ENCODE data around the gene ADGRV1.

ADGRV1 gene

DNA sequence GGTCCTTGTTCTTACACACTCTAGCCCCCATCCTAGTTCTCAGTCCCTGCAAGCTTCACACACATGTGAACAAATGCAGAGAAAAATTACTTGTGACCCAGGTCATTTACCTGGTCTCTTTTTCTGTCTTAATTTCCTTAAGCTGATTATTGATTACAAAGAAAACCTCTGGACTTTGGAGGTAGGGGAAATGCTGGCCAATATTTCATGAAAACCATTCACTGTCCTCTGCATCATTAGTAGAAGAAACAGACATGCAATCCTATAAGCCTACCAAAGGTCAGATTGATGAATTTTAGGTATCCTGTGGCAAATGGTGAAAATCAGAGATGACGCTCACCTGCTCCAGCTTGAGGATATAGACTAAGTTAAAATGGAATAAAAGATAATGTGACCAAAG is 457.7 kb downstream of the ADGRV1 start:
- TF ChIP-seq, protein P1, sequence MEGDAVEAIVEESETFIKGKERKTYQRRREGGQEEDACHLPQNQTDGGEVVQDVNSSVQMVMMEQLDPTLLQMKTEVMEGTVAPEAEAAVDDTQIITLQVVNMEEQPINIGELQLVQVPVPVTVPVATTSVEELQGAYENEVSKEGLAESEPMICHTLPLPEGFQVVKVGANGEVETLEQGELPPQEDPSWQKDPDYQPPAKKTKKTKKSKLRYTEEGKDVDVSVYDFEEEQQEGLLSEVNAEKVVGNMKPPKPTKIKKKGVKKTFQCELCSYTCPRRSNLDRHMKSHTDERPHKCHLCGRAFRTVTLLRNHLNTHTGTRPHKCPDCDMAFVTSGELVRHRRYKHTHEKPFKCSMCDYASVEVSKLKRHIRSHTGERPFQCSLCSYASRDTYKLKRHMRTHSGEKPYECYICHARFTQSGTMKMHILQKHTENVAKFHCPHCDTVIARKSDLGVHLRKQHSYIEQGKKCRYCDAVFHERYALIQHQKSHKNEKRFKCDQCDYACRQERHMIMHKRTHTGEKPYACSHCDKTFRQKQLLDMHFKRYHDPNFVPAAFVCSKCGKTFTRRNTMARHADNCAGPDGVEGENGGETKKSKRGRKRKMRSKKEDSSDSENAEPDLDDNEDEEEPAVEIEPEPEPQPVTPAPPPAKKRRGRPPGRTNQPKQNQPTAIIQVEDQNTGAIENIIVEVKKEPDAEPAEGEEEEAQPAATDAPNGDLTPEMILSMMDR (IDR thresholded peaks at IDR 0.05; ENCODE audit: low read depth, low read length): no peak
- TF ChIP-seq, protein P2, sequence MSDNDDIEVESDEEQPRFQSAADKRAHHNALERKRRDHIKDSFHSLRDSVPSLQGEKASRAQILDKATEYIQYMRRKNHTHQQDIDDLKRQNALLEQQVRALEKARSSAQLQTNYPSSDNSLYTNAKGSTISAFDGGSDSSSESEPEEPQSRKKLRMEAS (IDR thresholded peaks at IDR 0.05; ENCODE audit: low read depth, low read length): no peak
- TF ChIP-seq MYC (IDR thresholded peaks at IDR 0.05; ENCODE audit: low read depth, low read length) (no peak), POLR2A (IDR thresholded peaks at IDR 0.05; ENCODE audit: extremely low read depth, insufficient read length) (no peak)
- H3K4me3 ChIP-seq (ENCODE audit: low read depth, low read length): no peak overlapping the region
- no peak for DNase-seq (ENCODE audit: low read depth)

DNA sequence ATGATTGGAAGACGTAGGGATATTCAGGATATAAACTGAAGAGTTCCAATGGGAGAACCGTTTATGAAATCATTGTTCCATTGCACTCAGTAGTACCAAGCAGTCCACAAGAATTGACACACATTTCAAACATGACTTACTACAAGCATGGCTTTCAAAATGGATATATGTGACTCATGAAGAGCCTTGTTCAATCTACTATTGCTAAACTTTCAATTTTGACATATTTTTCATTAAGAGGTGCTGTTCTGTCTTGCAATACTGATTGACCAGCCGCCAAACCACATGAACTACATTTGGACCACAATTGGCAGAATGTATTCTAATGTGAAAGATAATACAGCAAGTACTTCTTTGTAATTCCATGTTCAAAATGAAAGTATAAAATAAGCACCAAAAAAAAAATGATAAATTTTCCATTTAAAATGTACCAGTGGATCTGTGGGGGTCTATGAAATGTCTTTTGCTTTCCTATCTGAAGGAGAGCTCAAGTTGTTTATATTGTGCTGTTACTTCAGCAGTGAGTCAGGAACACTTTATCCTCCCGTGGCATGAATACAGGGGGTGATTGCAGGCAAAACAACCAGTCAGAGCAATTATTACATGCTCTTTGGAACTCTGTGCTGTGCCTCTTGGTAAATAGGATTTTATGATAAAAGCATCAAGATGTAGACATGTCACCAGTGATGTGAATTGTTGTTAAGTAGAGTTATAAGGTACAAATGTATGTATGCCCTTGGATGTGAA is 458.5 kb downstream of the ADGRV1 start:
- H3K4me3 ChIP-seq (ENCODE audit: low read depth, low read length): no peak overlapping the region
- no peak for DNase-seq (ENCODE audit: low read depth)
- TF ChIP-seq, protein P2 (IDR thresholded peaks at IDR 0.05; ENCODE audit: low read depth, low read length): no peak

DNA sequence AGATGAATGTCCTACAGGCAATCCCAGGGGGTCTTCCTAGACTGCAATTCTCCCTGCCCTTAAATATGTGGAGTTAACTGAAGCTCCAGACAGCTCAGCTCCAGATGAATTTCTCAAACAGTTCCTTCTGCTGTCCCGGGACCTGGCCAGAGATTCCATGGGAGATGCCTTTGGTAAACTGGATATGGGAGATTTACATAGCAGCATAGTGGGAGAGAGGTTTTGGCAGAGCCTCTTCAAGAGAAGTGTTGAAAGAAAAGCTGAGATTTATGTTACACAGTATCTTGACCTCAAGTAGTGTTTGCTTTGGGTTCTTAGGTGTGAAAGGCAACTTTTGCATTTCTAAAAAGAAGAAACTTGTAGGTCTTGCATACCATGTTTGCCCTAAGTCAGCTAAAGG is 459.6 kb downstream of the ADGRV1 start:
- H3K4me3 ChIP-seq (ENCODE audit: low read depth, low read length): no peak overlapping the region
- TF ChIP-seq, protein P2 (IDR thresholded peaks at IDR 0.05; ENCODE audit: low read depth, low read length): no peak
- TF ChIP-seq POLR2A (IDR thresholded peaks at IDR 0.05; ENCODE audit: extremely low read depth, insufficient read length) (no peak), MYC (IDR thresholded peaks at IDR 0.05; ENCODE audit: low read depth, low read length) (no peak)
- TF ChIP-seq, protein P1 (IDR thresholded peaks at IDR 0.05; ENCODE audit: low read depth, low read length): no peak
- DNase-seq (ENCODE audit: low read depth): no peak

DNA sequence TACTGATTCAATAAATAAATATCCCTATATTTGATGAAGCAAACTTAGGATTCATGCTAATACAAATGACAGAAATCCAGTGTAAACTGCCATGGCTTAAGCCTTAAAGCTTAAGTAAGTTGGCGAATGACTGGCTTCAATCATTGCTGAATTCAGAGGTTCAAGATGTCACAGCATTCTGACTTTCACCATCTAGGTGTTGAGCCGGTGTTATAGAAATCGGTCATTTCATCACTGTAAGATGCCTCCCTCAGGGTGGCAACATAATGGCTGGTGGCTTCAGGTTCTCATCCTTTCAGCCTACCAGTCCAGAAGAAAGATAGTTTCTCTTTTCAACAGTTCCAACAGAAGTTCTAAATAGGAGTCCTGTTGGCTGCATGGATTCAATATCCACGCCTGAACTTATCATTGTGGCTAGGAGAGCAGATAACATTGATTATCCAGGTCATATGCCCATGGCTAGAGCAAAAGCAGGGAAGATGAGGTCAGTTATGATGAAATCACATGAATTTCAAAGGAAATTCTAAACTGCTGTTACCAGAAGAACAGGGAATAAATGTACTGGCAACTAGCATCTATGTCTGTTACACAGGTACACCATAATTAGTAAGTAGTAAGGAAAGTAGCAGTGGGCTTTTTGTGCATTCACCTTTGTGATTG is 460.2 kb downstream of the ADGRV1 start:
- TF ChIP-seq, protein P2 (IDR thresholded peaks at IDR 0.05; ENCODE audit: low read depth, low read length): no peak
- no peak for TF ChIP-seq POLR2A (IDR thresholded peaks at IDR 0.05; ENCODE audit: extremely low read depth, insufficient read length)
- TF ChIP-seq, protein P1 (IDR thresholded peaks at IDR 0.05; ENCODE audit: low read depth, low read length): no peak
- TF ChIP-seq MYC (IDR thresholded peaks at IDR 0.05; ENCODE audit: low read depth, low read length): no peak
- no peak overlapping the region for H3K4me3 ChIP-seq (ENCODE audit: low read depth, low read length)
- DNase-seq (ENCODE audit: low read depth): no peak

DNA sequence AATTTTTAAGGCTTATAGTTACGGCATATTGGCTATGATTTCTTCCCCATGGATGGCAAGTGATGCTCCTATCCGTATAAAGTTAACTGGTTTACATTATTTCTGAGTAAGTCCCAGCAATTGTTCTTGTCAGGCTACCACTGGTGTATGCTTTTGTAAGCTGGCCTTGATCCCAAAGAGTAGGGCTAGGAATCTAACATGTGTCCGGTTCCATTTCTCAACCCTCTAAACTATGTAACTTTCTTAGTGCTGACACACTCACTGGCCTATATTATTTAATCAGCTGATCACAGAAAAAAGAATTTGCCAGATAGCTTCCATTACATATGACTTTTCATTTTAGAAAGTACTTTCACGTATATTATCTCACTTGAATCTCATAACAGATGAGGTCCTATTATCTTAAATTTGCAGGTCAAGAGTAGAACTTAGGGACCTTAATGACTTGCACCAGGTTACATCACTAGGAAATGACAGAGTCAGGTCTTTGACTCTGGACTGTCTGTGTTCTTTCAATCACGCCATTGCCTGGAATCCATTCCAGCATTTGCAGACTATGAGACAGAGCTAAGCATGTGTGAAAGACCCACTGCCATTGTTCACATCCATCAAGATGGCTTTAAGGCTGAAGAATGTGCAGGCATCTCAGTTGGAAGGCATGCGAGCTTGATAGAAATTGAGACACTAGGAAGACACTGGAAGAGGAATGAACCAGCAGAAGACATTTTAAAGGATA is 461.6 kb downstream of the ADGRV1 start:
- no peak overlapping the region for H3K4me3 ChIP-seq (ENCODE audit: low read depth, low read length)
- no peak for DNase-seq (ENCODE audit: low read depth)
- TF ChIP-seq, protein P1 (IDR thresholded peaks at IDR 0.05; ENCODE audit: low read depth, low read length): no peak
- TF ChIP-seq POLR2A (IDR thresholded peaks at IDR 0.05; ENCODE audit: extremely low read depth, insufficient read length) (no peak), MYC (IDR thresholded peaks at IDR 0.05; ENCODE audit: low read depth, low read length) (no peak)
- TF ChIP-seq, protein P2 (IDR thresholded peaks at IDR 0.05; ENCODE audit: low read depth, low read length): no peak

DNA sequence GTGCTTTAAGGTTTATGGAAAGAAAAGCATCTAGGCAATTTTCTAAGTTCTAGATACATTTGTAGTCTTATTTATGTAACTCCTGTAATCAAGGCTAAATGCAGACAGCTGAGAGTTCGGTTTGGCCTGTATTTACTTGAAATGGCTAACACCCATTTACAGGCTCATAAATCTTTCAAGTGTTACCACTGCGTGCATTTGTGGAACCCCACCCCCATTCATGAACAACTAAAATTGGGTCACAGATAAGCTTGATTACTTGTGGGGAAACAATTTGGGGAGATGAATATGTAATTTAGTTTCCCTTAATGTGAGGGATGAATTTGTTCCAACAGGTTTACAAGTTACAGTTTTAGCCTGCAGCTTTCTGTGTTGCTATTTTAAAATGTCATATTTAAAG is 463.9 kb downstream of the ADGRV1 start:
- TF ChIP-seq, protein P2 (IDR thresholded peaks at IDR 0.05; ENCODE audit: low read depth, low read length): no peak
- TF ChIP-seq, protein P1 (IDR thresholded peaks at IDR 0.05; ENCODE audit: low read depth, low read length): no peak
- TF ChIP-seq POLR2A (IDR thresholded peaks at IDR 0.05; ENCODE audit: extremely low read depth, insufficient read length) (no peak), MYC (IDR thresholded peaks at IDR 0.05; ENCODE audit: low read depth, low read length) (no peak)
- H3K4me3 ChIP-seq (ENCODE audit: low read depth, low read length): no peak overlapping the region
- DNase-seq (ENCODE audit: low read depth): no peak

All from NB4 (cell line).